Raji (cell line): ENCODE measurements around the gene ACP3.

ENCODE experiments used
- POLR2A ChIP-seq: IDR thresholded peaks from 2 replicates; pipeline ENCODE4 v1.6.1; 2011; ENCODE audit warnings: low read depth, low read length, control low read depth; ENCODE audit not compliant: insufficient read depth

ACP3 gene

GRCh38 chr3:132294906-132295305, 22.3 kb upstream of the ACP3 start:
- no peak for TF ChIP-seq POLR2A

DNA sequence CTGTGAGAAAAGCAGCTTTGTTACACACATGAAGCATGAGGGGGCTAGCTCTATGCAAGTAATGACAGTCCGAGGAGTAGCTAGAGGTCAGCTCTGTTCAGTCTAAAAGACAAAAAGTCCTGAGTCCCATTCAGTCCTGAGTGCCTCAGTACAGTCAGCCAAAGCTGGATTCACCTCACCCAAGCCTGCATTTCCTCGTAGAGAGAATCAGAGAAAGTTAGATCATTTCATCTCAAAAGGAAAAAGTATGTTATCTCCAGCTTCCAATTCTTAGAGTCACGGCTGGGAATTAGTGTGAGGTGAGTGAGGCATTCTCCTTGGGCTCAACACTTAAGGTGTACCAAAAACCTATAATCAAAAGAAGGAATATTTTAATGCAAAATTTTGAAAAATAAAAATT, 5.9 kb upstream of the ACP3 start:
- TF ChIP-seq POLR2A = no peak

- no peak for TF ChIP-seq POLR2A
These were observed 5.4 kb upstream of the ACP3 start for GRCh38 chr3:132311841-132312240.

DNA sequence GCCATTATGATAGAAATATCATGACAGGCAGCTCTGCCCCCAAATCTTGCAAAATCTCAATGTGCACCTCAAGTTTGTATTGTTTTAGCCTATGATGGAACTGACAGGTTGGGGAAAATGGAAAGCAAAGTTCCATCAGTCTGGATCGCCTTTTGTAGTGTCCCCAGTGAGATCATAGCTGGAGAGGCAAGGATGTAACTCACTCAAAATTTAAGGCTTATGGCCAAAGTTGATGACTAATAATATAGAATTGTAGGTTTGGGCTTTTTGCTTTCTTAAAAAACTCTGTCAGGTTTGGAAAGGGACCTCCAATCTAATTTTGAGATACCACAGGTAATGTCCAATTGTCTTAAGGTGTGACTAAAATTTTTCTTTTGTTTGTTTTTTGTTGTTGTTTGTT, 1.4 kb upstream of the ACP3 start:
- no peak for TF ChIP-seq POLR2A

- no peak for TF ChIP-seq POLR2A
These were observed 1.2 kb downstream of the ACP3 start for GRCh38 chr3:132318451-132318850.

- TF ChIP-seq POLR2A = no peak
These were observed 4.1 kb downstream of the ACP3 start for GRCh38 chr3:132321304-132321703.

GRCh38 chr3:132325103-132325606, 7.9 kb downstream of the ACP3 start:
- TF ChIP-seq POLR2A = no peak

DNA sequence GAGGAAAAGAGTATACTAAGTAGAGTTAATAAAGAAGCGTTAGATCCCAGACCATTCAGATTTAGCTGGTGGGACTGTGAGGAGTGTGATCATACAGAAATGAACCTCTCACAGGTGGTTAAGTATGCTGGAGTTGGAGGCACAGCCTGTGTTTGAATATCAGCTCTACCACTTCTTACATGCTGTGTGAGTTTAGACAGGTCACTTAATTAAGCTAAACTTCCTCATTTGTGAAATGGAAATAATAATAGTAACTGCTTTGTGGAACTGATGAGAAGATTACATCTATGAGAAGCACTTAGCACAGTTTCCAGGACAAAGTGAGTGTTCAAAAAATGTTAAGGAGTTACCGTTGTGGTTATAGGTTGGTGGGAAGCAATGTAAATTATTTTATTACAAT, 8.4 kb downstream of the ACP3 start:
- no peak for TF ChIP-seq POLR2A

DNA sequence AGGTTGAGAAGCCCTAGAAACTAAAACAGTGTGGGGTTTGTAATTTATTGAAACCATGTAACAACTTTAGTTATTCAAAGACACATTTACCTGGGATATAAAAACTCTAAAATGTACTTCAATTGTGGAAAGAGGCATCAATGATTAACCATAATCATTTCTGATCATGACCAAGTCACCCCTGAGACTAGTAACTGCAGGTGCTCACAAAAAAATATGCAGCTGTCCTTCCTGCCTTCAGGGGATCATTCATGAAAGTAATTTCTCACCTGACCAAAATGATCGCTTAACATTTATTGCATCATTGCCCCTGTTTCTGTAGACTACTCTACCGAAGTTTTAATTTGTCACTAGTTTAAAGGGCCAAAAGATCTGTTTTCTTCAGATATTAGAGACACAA, 9.0 kb downstream of the ACP3 start:
- no peak for TF ChIP-seq POLR2A

DNA sequence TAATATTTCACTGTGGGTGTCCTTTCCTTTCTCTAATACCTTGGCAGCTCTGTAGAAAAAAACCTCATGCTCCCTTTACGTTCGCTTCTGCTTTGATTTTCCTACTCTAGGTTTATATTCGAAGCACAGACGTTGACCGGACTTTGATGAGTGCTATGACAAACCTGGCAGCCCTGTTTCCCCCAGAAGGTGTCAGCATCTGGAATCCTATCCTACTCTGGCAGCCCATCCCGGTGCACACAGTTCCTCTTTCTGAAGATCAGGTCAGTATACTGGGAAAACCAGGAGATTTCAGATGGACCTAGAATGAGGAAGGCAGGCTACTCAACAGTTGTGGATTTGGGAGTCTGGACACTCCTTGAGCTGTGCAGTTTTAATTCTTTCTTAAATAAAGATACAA, 14.9 kb downstream of the ACP3 start:
- TF ChIP-seq POLR2A = no peak

DNA sequence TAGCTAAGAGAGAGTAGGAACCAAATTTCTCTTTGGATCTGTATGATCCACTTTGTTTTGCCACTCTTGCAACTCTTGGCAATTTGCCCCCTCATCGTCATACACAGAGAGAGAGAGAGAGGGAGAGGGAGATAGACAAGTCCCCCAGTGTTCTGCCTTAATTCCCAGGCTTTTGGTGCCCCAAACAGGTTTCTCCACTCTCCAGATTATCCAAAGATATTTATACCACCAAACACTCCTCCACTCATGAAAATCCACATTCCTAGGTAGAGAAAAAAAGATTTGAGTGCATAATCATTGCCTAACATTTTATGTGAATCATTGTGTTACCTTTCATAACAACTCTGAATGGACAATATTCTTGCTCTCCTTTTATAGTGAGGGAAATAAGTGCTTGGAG, 15.3 kb downstream of the ACP3 start:
- TF ChIP-seq POLR2A = no peak

DNA sequence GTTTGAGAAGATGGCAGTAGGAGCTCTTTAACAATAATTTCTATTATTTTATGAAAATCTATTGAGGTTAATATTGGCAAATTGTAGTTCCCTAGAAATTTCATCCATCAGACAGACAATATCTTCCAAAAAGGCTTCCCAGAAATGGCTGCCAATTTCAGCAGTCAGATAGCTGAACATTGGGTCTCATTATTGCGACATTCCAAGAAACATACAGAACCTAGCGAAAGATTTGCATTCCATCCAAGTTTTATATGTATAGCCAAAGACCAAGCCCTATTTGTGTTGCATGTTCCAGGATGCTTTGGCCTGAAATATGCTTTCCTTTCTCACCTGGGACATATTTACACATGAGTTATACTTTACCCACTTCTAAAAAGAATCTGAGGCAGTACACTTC, 24.5 kb downstream of the ACP3 start:
- no peak for TF ChIP-seq POLR2A

DNA sequence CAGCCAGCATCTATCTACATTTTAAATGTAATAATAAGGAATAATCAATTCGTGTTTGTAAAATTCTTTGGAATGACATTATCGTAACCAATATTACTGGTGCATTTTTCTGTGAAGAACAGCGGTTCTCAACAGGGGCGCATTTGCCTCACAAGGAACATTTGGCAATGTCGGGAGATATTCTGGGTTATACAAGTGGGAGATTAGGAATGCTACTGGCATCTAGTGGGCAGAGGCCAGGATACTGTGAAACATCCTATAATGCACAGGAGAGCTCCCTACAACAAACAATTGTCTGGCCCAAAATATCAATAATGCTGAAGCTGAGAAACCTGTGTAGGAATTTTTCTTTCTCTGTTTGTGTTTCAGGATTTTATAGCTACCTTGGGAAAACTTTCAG, 25.0 kb downstream of the ACP3 start:
- no peak for TF ChIP-seq POLR2A

DNA sequence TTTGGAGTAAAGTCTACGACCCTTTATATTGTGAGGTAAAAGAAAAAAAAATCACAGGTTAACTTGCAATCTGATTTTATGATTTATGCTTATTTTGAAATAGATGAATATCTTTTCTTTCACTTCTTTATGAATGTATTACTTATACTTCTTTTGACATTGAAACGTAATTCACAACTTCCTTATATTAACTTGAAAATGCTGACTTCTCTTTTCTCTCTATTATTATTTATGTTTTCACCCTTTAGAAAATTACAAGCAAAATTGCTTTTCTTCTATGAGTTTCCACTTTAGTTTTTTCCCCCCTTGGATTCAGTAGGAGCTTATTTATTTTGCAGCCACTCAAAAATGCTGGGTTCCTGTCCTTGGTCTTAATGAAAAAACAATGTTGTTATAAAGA, 25.4 kb downstream of the ACP3 start:
- TF ChIP-seq POLR2A = no peak

GRCh38 chr3:132343018-132343612, 25.9 kb downstream of the ACP3 start:
- no peak for TF ChIP-seq POLR2A

GRCh38 chr3:132344666-132345280, 27.6 kb downstream of the ACP3 start:
- TF ChIP-seq POLR2A = no peak

DNA sequence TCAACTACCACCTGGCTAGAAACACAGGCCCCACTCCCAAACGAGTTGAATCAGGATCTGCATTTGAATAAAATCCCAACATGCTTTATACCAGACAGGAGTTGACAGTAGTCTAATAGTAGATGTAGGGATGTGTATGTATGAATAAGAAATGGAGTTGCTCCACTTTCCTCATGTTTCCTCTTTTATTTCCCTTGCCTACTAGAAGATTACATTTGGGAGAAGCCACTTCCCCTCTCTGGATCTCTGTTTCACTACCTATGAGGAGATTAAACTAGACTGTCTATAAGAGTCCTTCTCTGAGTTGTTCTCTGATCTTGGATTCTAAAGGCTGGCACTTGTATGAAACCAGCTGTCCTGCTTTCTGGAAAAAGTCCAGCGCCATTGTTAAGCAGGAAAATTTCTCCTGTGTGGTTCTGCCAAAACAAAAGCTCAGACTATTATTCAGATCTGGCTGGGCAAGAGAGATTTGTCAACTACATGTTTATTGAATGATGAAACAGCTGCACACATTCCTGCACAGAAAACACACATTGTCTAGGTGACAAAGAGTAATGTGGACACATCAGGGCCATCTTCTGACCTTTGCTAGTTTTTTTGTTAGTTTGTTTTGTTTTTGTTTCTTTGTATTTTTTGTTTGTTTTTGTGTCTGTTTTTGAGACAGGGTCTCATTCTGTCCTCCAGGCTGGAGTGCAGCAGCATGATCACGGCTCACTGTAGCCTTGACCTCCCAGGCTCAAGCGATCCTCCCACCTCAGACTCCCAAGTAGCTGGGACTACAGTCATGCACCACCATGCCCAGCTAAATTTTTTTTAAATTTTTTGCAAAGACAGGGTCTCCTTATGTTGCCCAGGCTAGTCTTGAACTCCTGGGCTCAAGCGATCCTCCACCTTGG, 29.9 kb downstream of the ACP3 start:
- TF ChIP-seq POLR2A = no peak

DNA sequence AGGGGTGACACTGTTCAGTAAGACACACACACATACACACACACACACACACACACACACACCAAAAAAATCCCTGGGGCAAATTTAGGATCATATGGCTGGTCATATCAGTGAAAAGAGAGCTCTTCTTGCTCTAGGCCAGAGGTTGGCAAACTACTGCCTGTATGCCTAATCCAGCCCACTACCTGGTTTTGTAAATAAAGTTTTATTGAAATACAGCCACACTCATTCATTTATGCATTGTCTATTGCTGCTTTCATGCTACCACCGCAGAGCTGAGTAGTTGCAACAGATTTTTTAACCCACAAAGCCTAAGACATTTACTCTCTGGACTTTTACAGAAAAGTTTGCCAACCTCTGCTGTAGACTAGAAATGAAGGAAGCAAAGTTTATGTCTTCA, 30.6 kb downstream of the ACP3 start:
- TF ChIP-seq POLR2A = no peak
